Trophoblast cell (in vitro differentiated cells and primary cell): Measurements from ENCODE around the gene ATP13A2.
A peak's percentile ranks its signal among the peaks of the same experiment; 100 is the strongest.

Experiments used
- DNase-seq, 2 donors: peaks; one replicate each; pipeline ENCODE4 v3.0.0-alpha.2; 2016
- H2AFZ ChIP-seq: 2 replicates; pipeline ENCODE4 v1.6.1; 2013; ENCODE audit warnings: low read length, moderate library complexity, mild to moderate bottlenecking; ENCODE audit not compliant: insufficient read depth, poor library complexity
- H2AK5ac ChIP-seq: 2 replicates; pipeline ENCODE4 v1.6.1; 2013; ENCODE audit warnings: mild to moderate bottlenecking, low read length
- H2BK120ac ChIP-seq: 2 replicates; pipeline ENCODE4 v1.6.1; 2013; ENCODE audit warnings: low read length, mild to moderate bottlenecking, moderate library complexity; ENCODE audit not compliant: insufficient read depth, poor library complexity
- H2BK12ac ChIP-seq: 2 replicates; pipeline ENCODE4 v1.6.1; 2013; ENCODE audit warnings: mild to moderate bottlenecking, low read length, moderate library complexity
- H2BK5ac ChIP-seq: 2 replicates; pipeline ENCODE4 v1.6.1; 2013; ENCODE audit warnings: low read length, low read depth, moderate library complexity, mild to moderate bottlenecking; ENCODE audit not compliant: poor library complexity
- H3K14ac ChIP-seq: 2 replicates; pipeline ENCODE4 v1.6.1; 2013; ENCODE audit warnings: mild to moderate bottlenecking, low read length
- H3K18ac ChIP-seq: 2 replicates; pipeline ENCODE4 v1.6.1; 2013; ENCODE audit warnings: mild to moderate bottlenecking, low read length
- H3K23ac ChIP-seq: 2 replicates; pipeline ENCODE4 v1.6.1; 2013; ENCODE audit warnings: low read length
- H3K27ac ChIP-seq: 2 replicates; pipeline ENCODE4 v1.5.1; 2013; ENCODE audit warnings: low read depth, mild to moderate bottlenecking, inconsistent platforms, low read length, moderate library complexity
- H3K27me3 ChIP-seq: 2 replicates; pipeline ENCODE4 v1.6.1; 2013; ENCODE audit warnings: inconsistent platforms, mild to moderate bottlenecking, low read length, moderate library complexity; ENCODE audit not compliant: insufficient read depth
- H3K36me3 ChIP-seq, 2 experiments: 1 replicate in 1 of 2; 2 replicates in 1 of 2; pipeline ENCODE4 v1.6.1; 2013; ENCODE audit warnings: low read length in 2 of 2, mild to moderate bottlenecking in 2 of 2, moderate library complexity in 1 of 2; ENCODE audit not compliant: insufficient read depth in 2 of 2, control insufficient read depth in 1 of 2
- H3K4ac ChIP-seq: 2 replicates; pipeline ENCODE4 v1.6.1; 2013; ENCODE audit warnings: low read depth, mild to moderate bottlenecking, low read length, moderate library complexity
- H3K4me1 ChIP-seq, 2 experiments: 1 replicate in 1 of 2; 2 replicates in 1 of 2; pipeline ENCODE4 v1.6.1; 2013; ENCODE audit warnings: low read length in 2 of 2, mild to moderate bottlenecking in 2 of 2, moderate library complexity in 1 of 2; ENCODE audit not compliant: insufficient read depth in 2 of 2, control insufficient read depth in 1 of 2
- H3K4me2 ChIP-seq: 2 replicates; pipeline ENCODE4 v1.6.1; 2013; ENCODE audit warnings: inconsistent platforms, mild to moderate bottlenecking, low read length, moderate library complexity
- H3K4me3 ChIP-seq: 2 replicates; pipeline ENCODE4 v1.5.1; 2013; ENCODE audit warnings: mild to moderate bottlenecking, low read depth, low read length, inconsistent platforms
- H3K79me1 ChIP-seq: one replicate; pipeline ENCODE4 v1.6.1; 2013; ENCODE audit warnings: low read length
- H3K79me2 ChIP-seq: 2 replicates; pipeline ENCODE4 v1.6.1; 2013; ENCODE audit warnings: low read length, mild to moderate bottlenecking; ENCODE audit not compliant: control insufficient read depth, insufficient read depth, poor library complexity
- H3K9ac ChIP-seq: 2 replicates; pipeline ENCODE4 v1.6.1; 2013; ENCODE audit warnings: mild to moderate bottlenecking, low read length
- H3K9me3 ChIP-seq: 2 replicates; pipeline ENCODE4 v1.6.1; 2013; ENCODE audit warnings: low read depth, mild to moderate bottlenecking, control low read depth, inconsistent platforms, low read length; ENCODE audit not compliant: insufficient read depth
- H4K12ac ChIP-seq: 2 replicates; pipeline ENCODE4 v1.6.1; 2013; ENCODE audit warnings: low read depth, mild to moderate bottlenecking, low read length, moderate library complexity
- H4K8ac ChIP-seq: 2 replicates; pipeline ENCODE4 v1.6.1; 2013; ENCODE audit warnings: low read depth, mild to moderate bottlenecking, low read length, moderate library complexity
- H4K91ac ChIP-seq: one replicate; pipeline ENCODE4 v1.6.1; 2013; ENCODE audit warnings: low read depth, mild to moderate bottlenecking, low read length, moderate library complexity
- WGBS: extraction: QIAGEN DNeasy Blood & Tissue Kit; methylation state at CpG from one replicate; pipeline ENCODE4 v1.1.7; 2013; ENCODE audit warnings: missing lambda C conversion rate; ENCODE audit not compliant: insufficient read length, insufficient coverage; ENCODE audit errors: extremely low coverage; 5-methylcytosine and 5-hydroxymethylcytosine counted together

ATP13A2 gene

DNA sequence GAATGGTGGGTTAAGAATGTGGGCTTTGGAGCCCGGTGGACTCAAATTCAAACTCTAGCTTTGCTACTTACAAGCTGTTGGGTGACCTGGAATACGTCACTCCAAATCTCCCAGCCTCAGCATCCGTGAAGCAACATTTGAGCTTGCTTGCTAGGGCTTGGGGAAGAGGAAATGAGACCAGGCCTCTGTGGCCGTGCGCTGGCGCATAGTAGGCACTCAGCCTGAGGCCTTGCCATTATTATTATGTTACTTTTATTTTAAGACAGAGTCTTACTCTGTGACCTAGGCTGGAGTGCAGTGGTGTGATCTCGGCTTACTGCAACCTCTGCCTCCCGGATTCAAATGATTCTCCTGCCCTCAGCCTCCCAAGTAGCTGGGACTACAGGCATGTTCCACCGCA is 19.1 kb downstream of the ATP13A2 start:
- H3K27ac ChIP-seq: no peak overlapping the region
- no peak overlapping the region for H2BK120ac ChIP-seq
- no peak overlapping the region for H2BK5ac ChIP-seq
- no peaks in the 10 kb centered on the region for H3K27me3 ChIP-seq
- H3K79me1 ChIP-seq: no peaks in the 10 kb centered on the region
- no peak overlapping the region for H3K9ac ChIP-seq
- no peak overlapping the region for H2AFZ ChIP-seq
- H2AK5ac ChIP-seq: no peak overlapping the region
- H3K14ac ChIP-seq: no peak overlapping the region
- H3K4ac ChIP-seq: no peak overlapping the region
- H3K4me1 ChIP-seq: no peaks in the 10 kb centered on the region
- H3K18ac ChIP-seq: no peak overlapping the region
- H3K9me3 ChIP-seq: peaks cover 2% of the 10 kb centered on the region
- H3K4me3 ChIP-seq: no peak overlapping the region
- H3K36me3 ChIP-seq: peaks cover 39 to 42% of the 10 kb centered on the region in 2 experiments
- H4K8ac ChIP-seq: no peak overlapping the region
- no CpG with 5 or more reads among the region's 9 CpGs for WGBS
- no peak overlapping the region for H3K23ac ChIP-seq
- no peak overlapping the region for H3K4me2 ChIP-seq
- H4K91ac ChIP-seq: no peak overlapping the region
- no peaks in the 10 kb centered on the region for H3K79me2 ChIP-seq
- DNase-seq: no peak
- no peak overlapping the region for H4K12ac ChIP-seq
- H2BK12ac ChIP-seq: no peak overlapping the region

DNA sequence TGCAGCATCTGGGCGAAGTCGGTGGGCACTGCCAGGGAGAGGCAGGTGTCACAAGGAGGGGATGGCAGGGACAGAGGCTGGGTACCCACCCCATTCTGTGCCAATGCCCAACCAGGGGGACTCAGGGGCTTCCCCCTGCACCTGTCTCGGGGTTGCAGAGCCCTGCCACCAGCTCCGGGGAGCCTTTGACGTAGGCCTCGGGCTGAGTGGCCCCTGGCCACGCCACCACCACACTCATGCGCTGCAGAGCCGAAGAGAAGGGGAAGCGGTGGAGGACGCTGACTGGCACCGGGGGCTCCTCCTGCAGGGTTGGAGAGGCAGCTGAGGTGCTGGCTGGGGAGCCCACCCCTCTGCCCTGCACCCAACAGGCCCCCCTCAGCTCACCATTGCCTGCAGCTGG is 19.6 kb downstream of the ATP13A2 start:
- Histone ChIP-seq H3K27me3 (no peaks in the 10 kb centered on the region), H3K9ac (no peak overlapping the region), H3K4me3 (peak overlapping the region; percentile 21), H3K4me2 (no peak overlapping the region), H2BK120ac (no peak overlapping the region), H3K9me3 (peaks cover 2% of the 10 kb centered on the region), H3K27ac (no peak overlapping the region), H4K91ac (no peak overlapping the region), H3K14ac (no peak overlapping the region), H3K36me3 (peaks cover 44 to 46% of the 10 kb centered on the region in 2 experiments), H2BK12ac (no peak overlapping the region), H4K12ac (no peak overlapping the region), H2AFZ (no peak overlapping the region), H3K79me2 (no peaks in the 10 kb centered on the region), H2AK5ac (no peak overlapping the region), H3K23ac (no peak overlapping the region), H3K4ac (no peak overlapping the region), H2BK5ac (no peak overlapping the region), H3K79me1 (no peaks in the 10 kb centered on the region), H3K18ac (no peak overlapping the region), H4K8ac (no peak overlapping the region), H3K4me1 (no peaks in the 10 kb centered on the region)
- no peak for DNase-seq
- no CpG with 5 or more reads among the region's 12 CpGs for WGBS

DNA sequence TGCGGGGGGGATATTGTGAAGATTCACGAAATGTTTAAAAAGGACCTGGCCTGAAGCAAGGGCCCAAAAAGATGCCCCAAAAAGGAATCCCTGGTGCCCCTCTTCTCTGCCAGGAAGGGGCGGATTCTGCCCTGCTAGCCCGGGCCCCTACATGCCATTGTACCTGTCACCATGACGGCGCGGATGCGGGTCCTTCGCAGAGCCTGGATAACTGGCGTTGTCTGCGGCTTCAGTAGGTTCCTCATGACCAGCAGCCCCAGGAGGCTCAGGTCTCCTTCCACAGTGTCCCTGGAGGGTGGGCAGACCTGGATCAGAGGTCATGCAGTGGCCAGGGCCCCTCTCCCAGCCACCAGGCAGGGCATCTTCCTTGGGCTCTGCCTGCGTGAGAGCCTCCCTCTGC is 20.2 kb downstream of the ATP13A2 start:
- no peak overlapping the region for H4K8ac ChIP-seq

DNA sequence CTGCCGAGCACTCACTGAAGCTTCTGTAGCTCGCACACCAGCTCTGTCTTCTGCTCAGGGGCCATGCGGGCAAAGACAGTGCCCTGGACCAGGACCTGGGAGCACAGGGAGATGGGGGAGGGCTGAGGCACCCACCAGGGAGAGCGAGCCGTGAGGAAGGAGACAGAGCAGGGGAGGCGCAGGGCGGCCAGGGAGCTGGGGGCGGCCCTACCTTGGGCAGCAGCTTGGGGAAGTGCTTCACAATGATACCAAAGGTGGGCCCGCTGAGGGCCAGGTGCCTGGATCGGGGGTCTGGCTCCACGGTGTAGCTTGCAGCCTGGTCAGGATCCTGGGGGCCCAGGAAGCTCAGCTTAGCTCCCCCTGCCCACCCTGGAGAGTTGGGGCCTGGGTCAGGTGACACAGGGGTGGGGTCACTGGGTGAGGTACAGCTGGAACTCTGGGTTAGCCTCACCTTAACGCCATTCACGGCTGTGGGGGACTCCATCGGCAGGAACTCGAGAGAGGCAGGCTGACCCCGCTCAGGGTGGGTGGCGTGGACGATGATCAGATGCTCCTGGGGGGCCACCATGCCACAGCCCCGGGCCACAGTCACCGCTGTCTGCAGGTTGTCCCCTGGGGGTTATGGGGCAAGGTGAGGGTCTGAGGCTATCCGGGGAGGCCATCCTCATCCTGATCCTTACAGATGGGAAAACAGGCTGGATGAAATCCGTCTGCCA is 21.9 kb downstream of the ATP13A2 start:
- no peak overlapping the region for H2BK12ac ChIP-seq
- no peak overlapping the region for H2AFZ ChIP-seq
- H3K4ac ChIP-seq: no peak overlapping the region
- WGBS: no CpG with 5 or more reads among the region's 22 CpGs
- no peak overlapping the region for H3K4me2 ChIP-seq
- no peak overlapping the region for H4K91ac ChIP-seq
- DNase-seq: no peak
- H2AK5ac ChIP-seq: no peak overlapping the region
- H4K8ac ChIP-seq: no peak overlapping the region
- no peaks in the 10 kb centered on the region for H3K27me3 ChIP-seq
- no peak overlapping the region for H2BK120ac ChIP-seq
- H3K18ac ChIP-seq: no peak overlapping the region
- H3K4me3 ChIP-seq: no peak overlapping the region
- H3K4me1 ChIP-seq: peaks cover 2% of the 10 kb centered on the region in 2 experiments
- no peak overlapping the region for H4K12ac ChIP-seq
- H3K36me3 ChIP-seq: peaks cover 41 to 45% of the 10 kb centered on the region in 2 experiments
- H3K14ac ChIP-seq: no peak overlapping the region
- H3K23ac ChIP-seq: no peak overlapping the region
- H3K9me3 ChIP-seq: peaks cover 2% of the 10 kb centered on the region
- no peaks in the 10 kb centered on the region for H3K79me1 ChIP-seq
- no peaks in the 10 kb centered on the region for H3K79me2 ChIP-seq
- H3K9ac ChIP-seq: no peak overlapping the region
- H3K27ac ChIP-seq: no peak overlapping the region
- no peak overlapping the region for H2BK5ac ChIP-seq

More for the DNA sequence above, 20.2 kb downstream of the ATP13A2 start:
- Histone ChIP-seq H3K18ac (no peak overlapping the region), H3K4me3 (peak overlapping the region; percentile 21), H3K27ac (no peak overlapping the region), H3K27me3 (no peaks in the 10 kb centered on the region), H3K79me1 (no peaks in the 10 kb centered on the region), H2BK12ac (no peak overlapping the region), H3K4me1 (no peaks in the 10 kb centered on the region), H4K91ac (no peak overlapping the region), H3K4me2 (no peak overlapping the region), H3K9me3 (peaks cover 2% of the 10 kb centered on the region), H2BK5ac (no peak overlapping the region), H3K23ac (no peak overlapping the region), H2AFZ (no peak overlapping the region), H2BK120ac (no peak overlapping the region), H4K12ac (no peak overlapping the region), H3K4ac (no peak overlapping the region), H3K14ac (no peak overlapping the region), H3K36me3 (peaks cover 40 to 45% of the 10 kb centered on the region in 2 experiments), H3K9ac (no peak overlapping the region), H2AK5ac (no peak overlapping the region), H3K79me2 (no peaks in the 10 kb centered on the region)
- no CpG with 5 or more reads among the region's 12 CpGs for WGBS
- DNase-seq: no peak
